Nephron progenitor cell (in vitro differentiated cells): ENCODE data around the gene SIPA1L3.

Experiments used
- DNase-seq: peaks from one replicate; pipeline ENCODE4 v3.0.0; 2021
- H3K27ac Mint-ChIP-seq: 2 replicates; pipeline ENCODE4 v1.8.0; 2021; ENCODE audit warnings: mild to moderate bottlenecking, moderate library complexity, mixed read lengths
- H3K27me3 Mint-ChIP-seq: 2 replicates; pipeline ENCODE4 v1.8.0; 2021; ENCODE audit warnings: mild to moderate bottlenecking, low read depth, mixed read lengths; ENCODE audit not compliant: poor library complexity
- H3K36me3 Mint-ChIP-seq: 2 replicates; pipeline ENCODE4 v1.8.0; 2021; ENCODE audit warnings: low read depth, mixed read lengths
- H3K4me1 Mint-ChIP-seq: 2 replicates; pipeline ENCODE4 v1.8.0; 2021; ENCODE audit warnings: mixed read lengths
- H3K4me3 Mint-ChIP-seq: 2 replicates; pipeline ENCODE4 v1.8.0; 2021; ENCODE audit warnings: mild to moderate bottlenecking, moderate library complexity, mixed read lengths
- H3K9me3 Mint-ChIP-seq: 2 replicates; pipeline ENCODE4 v1.8.0; 2021; ENCODE audit warnings: mild to moderate bottlenecking, moderate library complexity, mixed read lengths
- TF ChIP-seq, protein P1 (sequence below): fragments of 200-600 bp; sonication (generic); IDR thresholded peaks from 2 replicates; pipeline ENCODE4 v1.5.0; 2021; ENCODE audit warnings: antibody characterized with exemption

Gene SIPA1L3

DNA sequence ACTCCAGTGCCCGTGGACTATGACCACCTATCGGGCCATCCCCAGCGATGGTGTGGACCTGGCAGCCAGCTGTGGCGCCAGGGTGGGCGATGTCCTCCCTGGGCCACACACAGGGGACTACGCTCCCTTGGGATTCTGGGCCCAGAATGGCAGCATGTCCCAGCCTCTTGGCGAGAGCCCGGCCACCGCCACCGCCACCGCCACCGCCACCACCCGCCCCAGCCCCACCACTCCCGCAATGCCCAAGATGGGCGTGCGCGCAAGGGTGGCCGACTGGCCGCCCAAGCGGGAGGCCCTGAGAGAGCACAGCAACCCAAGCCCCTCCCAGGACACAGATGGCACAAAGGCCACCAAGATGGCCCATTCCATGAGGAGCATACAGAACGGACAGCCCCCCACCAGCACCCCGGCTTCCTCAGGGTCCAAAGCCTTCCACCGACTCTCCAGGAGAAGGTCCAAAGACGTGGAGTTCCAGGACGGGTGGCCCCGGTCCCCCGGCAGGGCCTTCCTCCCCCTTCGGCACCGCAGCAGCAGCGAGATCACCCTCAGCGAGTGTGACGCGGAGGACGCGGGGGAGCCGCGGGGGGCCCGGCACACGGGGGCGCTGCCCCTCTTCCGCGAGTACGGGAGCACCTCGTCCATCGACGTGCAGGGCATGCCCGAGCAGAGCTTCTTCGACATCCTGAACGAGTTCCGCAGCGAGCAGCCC is 174.7 kb downstream of the SIPA1L3 start:
- H3K4me3 Mint-ChIP-seq = no peak overlapping the region
- peaks cover 5% of the 10 kb centered on the region for H3K9me3 Mint-ChIP-seq
- DNase-seq = no peak
- TF ChIP-seq, protein P1, sequence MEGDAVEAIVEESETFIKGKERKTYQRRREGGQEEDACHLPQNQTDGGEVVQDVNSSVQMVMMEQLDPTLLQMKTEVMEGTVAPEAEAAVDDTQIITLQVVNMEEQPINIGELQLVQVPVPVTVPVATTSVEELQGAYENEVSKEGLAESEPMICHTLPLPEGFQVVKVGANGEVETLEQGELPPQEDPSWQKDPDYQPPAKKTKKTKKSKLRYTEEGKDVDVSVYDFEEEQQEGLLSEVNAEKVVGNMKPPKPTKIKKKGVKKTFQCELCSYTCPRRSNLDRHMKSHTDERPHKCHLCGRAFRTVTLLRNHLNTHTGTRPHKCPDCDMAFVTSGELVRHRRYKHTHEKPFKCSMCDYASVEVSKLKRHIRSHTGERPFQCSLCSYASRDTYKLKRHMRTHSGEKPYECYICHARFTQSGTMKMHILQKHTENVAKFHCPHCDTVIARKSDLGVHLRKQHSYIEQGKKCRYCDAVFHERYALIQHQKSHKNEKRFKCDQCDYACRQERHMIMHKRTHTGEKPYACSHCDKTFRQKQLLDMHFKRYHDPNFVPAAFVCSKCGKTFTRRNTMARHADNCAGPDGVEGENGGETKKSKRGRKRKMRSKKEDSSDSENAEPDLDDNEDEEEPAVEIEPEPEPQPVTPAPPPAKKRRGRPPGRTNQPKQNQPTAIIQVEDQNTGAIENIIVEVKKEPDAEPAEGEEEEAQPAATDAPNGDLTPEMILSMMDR = no peak
- no peak overlapping the region for H3K27ac Mint-ChIP-seq
- peaks cover 21% of the 10 kb centered on the region for H3K4me1 Mint-ChIP-seq
- H3K36me3 Mint-ChIP-seq = peaks cover 30% of the 10 kb centered on the region
- H3K27me3 Mint-ChIP-seq = peaks cover 4% of the 10 kb centered on the region

DNA sequence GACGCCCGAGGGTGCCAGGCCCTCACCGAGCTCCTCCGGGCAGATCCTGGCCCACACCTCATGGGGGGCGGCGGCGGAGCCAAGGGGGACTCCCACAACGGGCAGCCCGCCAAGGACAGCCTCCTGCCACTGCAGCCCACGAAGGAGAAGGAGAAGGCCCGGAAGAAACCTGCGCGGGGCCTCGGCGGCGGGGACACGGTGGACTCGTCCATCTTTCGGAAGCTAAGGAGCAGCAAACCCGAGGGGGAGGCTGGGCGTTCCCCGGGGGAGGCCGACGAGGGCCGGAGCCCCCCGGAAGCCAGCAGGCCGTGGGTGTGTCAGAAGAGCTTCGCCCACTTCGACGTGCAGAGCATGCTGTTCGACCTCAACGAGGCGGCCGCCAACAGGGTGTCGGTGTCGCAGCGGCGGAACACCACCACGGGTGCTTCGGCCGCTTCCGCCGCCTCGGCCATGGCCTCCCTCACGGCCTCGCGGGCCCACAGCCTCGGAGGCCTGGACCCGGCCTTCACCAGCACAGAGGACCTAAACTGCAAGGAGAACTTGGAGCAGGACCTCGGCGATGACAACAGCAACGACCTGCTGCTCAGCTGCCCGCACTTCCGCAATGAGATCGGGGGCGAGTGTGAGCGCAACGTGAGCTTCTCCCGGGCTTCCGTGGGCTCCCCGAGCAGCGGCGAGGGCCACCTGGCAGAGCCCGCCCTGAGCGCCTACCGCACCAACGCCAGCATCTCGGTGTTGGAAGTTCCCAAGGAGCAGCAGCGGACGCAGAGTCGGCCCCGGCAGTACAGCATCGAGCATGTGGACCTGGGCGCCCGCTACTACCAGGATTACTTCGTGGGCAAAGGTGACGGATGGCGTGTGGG is 175.5 kb downstream of the SIPA1L3 start:
- Mint-ChIP-seq H3K27ac (no peak overlapping the region), H3K36me3 (peaks cover 30% of the 10 kb centered on the region), H3K4me1 (peaks cover 21% of the 10 kb centered on the region), H3K4me3 (no peak overlapping the region), H3K27me3 (peaks cover 4% of the 10 kb centered on the region), H3K9me3 (peaks cover 4% of the 10 kb centered on the region)
- no peak for DNase-seq
- TF ChIP-seq, protein P1 = no peak

GRCh38 chr19:38084196-38084595 is 177.2 kb downstream of the SIPA1L3 start:
- Mint-ChIP-seq H3K27ac (no peak overlapping the region), H3K36me3 (peaks cover 27% of the 10 kb centered on the region), H3K4me3 (no peak overlapping the region), H3K27me3 (no peaks in the 10 kb centered on the region), H3K4me1 (peaks cover 11% of the 10 kb centered on the region), H3K9me3 (no peaks in the 10 kb centered on the region)
- TF ChIP-seq, protein P1 = no peak
- DNase-seq = no peak

GRCh38 chr19:38089440-38089839 is 182.4 kb downstream of the SIPA1L3 start:
- peaks cover 16% of the 10 kb centered on the region for H3K36me3 Mint-ChIP-seq
- no peaks in the 10 kb centered on the region for H3K9me3 Mint-ChIP-seq
- TF ChIP-seq, protein P1 = no peak
- H3K27ac Mint-ChIP-seq = no peak overlapping the region
- DNase-seq = no peak
- no peak overlapping the region for H3K4me3 Mint-ChIP-seq
- no peaks in the 10 kb centered on the region for H3K4me1 Mint-ChIP-seq
- no peaks in the 10 kb centered on the region for H3K27me3 Mint-ChIP-seq

- H3K27ac Mint-ChIP-seq = no peak overlapping the region
- peaks cover 11% of the 10 kb centered on the region for H3K4me1 Mint-ChIP-seq
- TF ChIP-seq, protein P1 = no peak
- H3K27me3 Mint-ChIP-seq = no peaks in the 10 kb centered on the region
- H3K9me3 Mint-ChIP-seq = no peaks in the 10 kb centered on the region
- no peak for DNase-seq
- no peak overlapping the region for H3K4me3 Mint-ChIP-seq
- H3K36me3 Mint-ChIP-seq = peaks cover 17% of the 10 kb centered on the region
Measured at GRCh38 chr19:38093154-38093553, 186.1 kb downstream of the SIPA1L3 start.
